GM21619 (cell line): ENCODE measurements around the gene PNPT1.
"Not testable (repeated sequence)": the region's sequence is repeated elsewhere in the genome, so short reads cannot be mapped to it uniquely, and the experiment has no call there.

Source experiments
- ATAC-seq: cut with Tn5 transposase; IDR thresholded peaks from one replicate; pipeline ENCODE4 v1.9.1; 2021; ENCODE audit not compliant: unreplicated experiment

PNPT1 gene

DNA sequence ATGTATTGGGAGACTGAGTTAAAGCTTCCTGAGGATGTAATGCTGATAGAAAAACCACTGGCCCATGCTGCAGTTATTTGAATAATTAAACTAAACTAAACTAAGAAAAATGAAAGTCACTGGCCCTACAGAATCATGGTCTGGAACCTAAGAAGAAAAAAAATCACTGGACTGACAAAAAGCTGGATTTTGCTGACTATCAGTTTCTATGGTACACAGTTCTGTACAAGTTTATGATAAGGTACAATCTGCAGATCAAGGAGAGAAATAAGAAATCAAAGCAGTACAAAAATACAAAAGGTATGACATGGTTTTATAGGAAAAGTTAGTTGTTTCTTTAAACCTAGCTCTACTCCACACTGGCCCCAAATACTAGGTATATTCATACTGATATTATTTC lies 91.8 kb downstream of the PNPT1 start:
- ATAC-seq = no peak

DNA sequence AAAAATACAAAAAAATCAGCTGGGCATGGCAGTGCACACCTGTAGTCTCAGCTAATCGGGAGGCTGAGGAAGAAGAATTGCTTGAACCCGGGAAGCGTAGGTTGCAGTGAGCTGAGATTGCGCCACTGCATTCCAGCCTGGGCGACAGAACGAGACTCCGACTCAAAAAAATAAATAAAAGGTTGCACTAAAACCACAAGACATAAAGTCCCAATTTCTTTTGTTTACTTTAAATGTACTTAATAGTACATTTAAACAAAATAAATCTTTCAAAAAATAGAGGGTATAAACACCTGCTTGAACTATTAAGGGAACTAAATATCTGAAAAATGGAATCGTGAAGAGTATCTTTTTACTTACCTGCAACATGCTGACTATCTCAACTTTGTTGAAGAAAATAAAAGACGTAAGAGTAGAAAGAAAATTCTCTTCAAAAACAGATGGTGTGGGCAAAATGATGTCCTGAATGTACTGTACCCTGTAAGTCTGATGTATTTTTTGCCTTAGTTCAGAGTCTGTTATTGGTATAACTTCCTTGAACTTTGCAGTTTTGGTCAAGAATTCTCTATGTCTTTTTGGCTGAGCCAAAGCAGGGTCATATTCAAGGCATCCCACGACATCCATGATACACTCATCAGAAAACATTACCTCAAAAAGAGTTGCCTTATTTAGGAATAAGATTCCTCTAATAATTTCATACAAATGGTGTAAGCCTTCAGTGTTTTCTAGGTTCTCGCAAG lies 95.4 kb downstream of the PNPT1 start:
- ATAC-seq = no peak

DNA sequence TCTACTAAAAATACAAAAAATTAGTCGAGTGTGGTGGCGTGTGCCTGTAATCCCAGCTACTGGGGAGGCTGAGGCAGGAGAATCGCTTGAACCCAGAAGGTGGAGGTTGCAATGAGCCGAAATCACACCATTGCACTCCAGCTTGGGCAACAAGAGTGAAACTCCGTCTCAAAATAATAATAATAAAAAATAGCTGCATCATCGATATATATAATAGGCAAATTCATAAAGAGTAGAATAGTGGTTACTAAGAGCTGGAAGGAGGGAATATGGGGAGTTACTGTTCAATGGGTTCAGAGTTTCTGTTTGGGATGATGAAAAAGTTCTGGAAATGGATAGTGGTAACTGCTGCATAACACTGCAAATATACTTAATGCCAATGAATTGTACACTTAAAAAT lies 96.8 kb downstream of the PNPT1 start:
- not testable (repeated sequence) for ATAC-seq

DNA sequence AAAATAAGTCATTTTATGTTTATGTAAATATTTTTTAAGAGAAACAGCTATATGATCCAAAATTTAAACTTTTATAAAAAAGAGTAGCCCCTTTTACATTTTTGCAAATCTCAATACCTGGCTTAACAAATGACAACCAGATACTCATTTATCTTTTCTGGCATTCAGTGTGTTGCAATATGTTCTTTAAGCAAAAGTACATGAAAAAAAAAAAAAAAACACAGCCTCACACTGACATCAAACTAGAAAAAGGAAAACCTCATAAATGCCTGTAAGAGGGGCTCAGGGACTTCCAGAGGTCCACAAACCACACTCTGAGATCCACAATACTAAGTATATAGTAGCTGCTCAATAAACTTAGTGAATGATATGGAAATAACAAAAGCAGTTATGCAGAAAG lies 98.1 kb downstream of the PNPT1 start:
- ATAC-seq = no peak

DNA sequence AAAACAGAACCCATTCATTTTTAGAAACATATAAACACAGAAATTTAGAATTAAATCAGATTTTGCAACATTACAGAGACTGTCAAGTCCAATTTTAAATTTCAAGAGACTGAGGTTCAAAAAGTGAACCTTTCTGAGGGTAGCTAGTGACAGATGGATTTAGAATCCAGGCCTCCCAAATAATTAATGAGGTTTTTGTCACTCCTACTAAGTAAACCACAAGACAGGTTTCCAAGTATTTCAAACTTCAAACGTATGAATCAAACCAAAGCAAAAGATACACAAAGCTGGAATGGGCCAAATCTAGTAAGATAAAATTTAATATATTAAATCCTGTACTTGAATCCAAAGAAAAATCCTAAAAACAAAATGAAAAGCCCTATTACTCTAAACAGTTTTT lies 101.5 kb downstream of the PNPT1 start:
- ATAC-seq = no peak

DNA sequence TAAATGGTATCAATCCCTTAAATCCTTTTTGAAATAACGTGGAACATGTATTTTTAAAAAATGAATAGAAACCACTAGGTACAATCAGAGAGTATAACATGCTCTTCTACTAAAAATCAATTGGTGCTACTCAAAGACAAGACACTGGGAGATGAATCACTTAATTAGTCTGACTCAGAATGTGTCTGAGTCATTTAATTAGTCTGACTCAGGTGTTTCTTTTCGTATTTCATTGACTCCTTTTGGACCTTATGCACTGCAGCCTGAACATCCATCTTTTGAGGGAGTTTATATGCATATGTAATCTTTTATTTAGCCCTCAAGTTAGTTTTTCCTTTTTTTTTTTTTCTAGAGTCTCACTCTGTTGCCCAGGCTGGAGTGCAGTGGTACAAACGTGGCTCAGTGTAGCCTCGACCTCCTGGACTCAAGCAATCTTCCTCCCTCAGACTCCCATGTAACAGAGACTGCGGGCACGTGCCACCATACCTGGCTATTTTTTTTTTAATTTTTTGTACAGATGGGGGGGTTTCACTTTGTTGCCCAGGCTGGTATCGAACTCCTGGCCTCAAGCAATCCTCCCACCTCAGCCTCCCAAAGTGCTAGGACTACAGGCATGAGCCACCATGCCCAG lies 102.7 kb downstream of the PNPT1 start:
- ATAC-seq = no peak

DNA sequence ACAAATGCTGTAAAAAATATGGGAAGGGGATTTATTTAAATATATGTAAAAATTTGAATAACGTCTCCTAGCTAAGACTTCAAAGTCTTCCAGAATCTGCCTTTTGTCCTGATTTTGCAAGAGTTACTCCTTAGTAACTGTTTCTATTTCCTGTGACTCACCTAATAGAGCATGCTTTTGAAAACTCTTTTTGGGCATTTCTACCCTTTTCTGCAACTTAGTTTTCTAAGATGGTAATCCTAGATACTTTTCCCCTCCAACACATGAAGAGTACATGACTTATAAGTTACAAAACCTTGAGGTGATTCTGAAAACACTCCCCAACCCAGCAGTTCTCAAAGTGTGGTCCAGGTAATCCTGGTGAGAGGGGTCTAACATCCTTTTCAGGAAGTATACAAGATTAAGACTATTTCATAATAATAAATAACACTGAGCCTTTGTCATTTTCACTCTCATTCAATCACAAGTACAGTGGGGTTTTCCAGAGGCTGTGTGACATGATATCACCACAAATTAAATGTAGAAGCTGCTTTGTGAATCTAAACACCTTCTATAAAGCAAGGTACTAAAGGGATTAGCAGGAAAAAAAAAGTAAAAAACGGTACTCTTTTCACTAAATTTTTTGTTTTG lies 108.1 kb downstream of the PNPT1 start:
- ATAC-seq = no peak
